Measurements from ENCODE around the gene TULP1. TPM values are rescaled to one million over a fixed set of nuclear protein-coding genes. Genes with fewer than 3 reads are reported as not detected.

TULP1 gene
- total RNA-seq, 2 experiments from 2014 or later: not detected

- H3K4me3 Mint-ChIP-seq: peak overlapping the region; percentile 89
- H3K9me3 Mint-ChIP-seq: no peaks in the 10 kb centered on the region
- intact Hi-C loops (cut with DNase I, micrococcal nuclease): loop anchor here (5.0 kb wide), 3 partner anchors 36 to 284 kb away; partner anchors contain the start of gene ARMC12 (in 1 of the 2)
- H3K27ac Mint-ChIP-seq: peak overlapping the region; percentile 71
- no peaks in the 10 kb centered on the region for H3K9me3 ChIP-seq (ENCODE audit: control insufficient read depth in 1 of 2, insufficient read depth in 1 of 2, low read length in 2 of 2)
- no peaks in the 10 kb centered on the region for H3K27me3 ChIP-seq (ENCODE audit: control insufficient read depth in 1 of 2, insufficient read depth in 2 of 2, low read length in 2 of 2)
- ATAC-seq (ENCODE audit: poor library complexity) (no peak), DNase-seq (no peak)
- CTCF ChIA-PET: interaction anchor here (0.6 to 6.8 kb wide), 3 partner anchors 110 to 187 kb away, joined by 4 to 73 read pairs (median 5); partner anchors contain the start of gene PPARD
- peaks cover 24% of the 10 kb centered on the region for H3K36me3 Mint-ChIP-seq (ENCODE audit: low read depth)
- peaks cover 43% of the 10 kb centered on the region for H3K4me1 Mint-ChIP-seq (ENCODE audit: low read depth)
- POLR2A ChIA-PET: interaction anchor here (0.6 to 2.9 kb wide), 9 partner anchors 12 to 156 kb away, joined by 3 to 32 read pairs (median 9); partner anchors contain the start of genes DEF6, PPARD and RPL10A
- H3K27me3 Mint-ChIP-seq: no peaks in the 10 kb centered on the region
- no peak overlapping the region for H3K27ac ChIP-seq (ENCODE audit: low read depth in 1 of 2, low read length in 2 of 2)
- peak overlapping the region; percentile 68 for H3K4me3 ChIP-seq (ENCODE audit: low read length)
- peaks cover 22% of the 10 kb centered on the region for H3K36me3 ChIP-seq (ENCODE audit: insufficient read depth, low read length)
- H3K4me1 ChIP-seq (ENCODE audit: insufficient read depth, low read length): peaks cover 34% of the 10 kb centered on the region
- TF ChIP-seq CTCF (IDR thresholded peaks at IDR 0.05): no peak
Observed at GRCh38 chr6:35453236-35453635, 59.5 kb downstream of the TULP1 start.

- H3K27me3 ChIP-seq (ENCODE audit: control insufficient read depth in 1 of 2, insufficient read depth in 2 of 2, low read length in 2 of 2): no peaks in the 10 kb centered on the region
- H3K36me3 Mint-ChIP-seq (ENCODE audit: low read depth): peaks cover 16% of the 10 kb centered on the region
- ATAC-seq (ENCODE audit: poor library complexity): peak; percentile 75
- H3K4me3 Mint-ChIP-seq: peak within 1 kb of the TSS; percentile 89
- POLR2A ChIA-PET: interaction anchor here (0.6 to 2.9 kb wide), 14 partner anchors 13 to 172 kb away, joined by 3 to 32 read pairs (median 4); partner anchors contain the start of genes DEF6, PPARD, RPL10A and TEAD3
- peaks cover 43% of the 10 kb centered on the region for H3K4me1 Mint-ChIP-seq (ENCODE audit: low read depth)
- H3K36me3 ChIP-seq (ENCODE audit: insufficient read depth, low read length): peaks cover 14% of the 10 kb centered on the region
- H3K9me3 ChIP-seq (ENCODE audit: control insufficient read depth in 1 of 2, insufficient read depth in 1 of 2, low read length in 2 of 2): no peaks in the 10 kb centered on the region
- peaks cover 34% of the 10 kb centered on the region for H3K4me1 ChIP-seq (ENCODE audit: insufficient read depth, low read length)
- H3K9me3 Mint-ChIP-seq: no peaks in the 10 kb centered on the region
- peak within 1 kb of the TSS; percentile 77 for H3K27ac Mint-ChIP-seq
- peak; percentile 67 to 95 (median 84) for DNase-seq
- CTCF ChIA-PET: interaction anchor here (1.7 to 6.8 kb wide), 4 partner anchors 16 to 156 kb away, joined by 4 to 75 read pairs (median 50); partner anchors contain the start of genes DEF6, PPARD and RPL10A
- no peaks in the 10 kb centered on the region for H3K27me3 Mint-ChIP-seq
- H3K27ac ChIP-seq (ENCODE audit: low read depth in 1 of 2, low read length in 2 of 2): peak within 1 kb of the TSS; percentile 27 to 55
- H3K4me3 ChIP-seq (ENCODE audit: low read length): peak within 1 kb of the TSS; percentile 68
- TF ChIP-seq CTCF (IDR thresholded peaks at IDR 0.05): no peak
- intact Hi-C loops (cut with DNase I, micrococcal nuclease): loop anchor here (5.0 kb wide), 3 partner anchors 35 to 285 kb away; partner anchors contain the start of gene ARMC12 (in 1 of the 2)
Observed at GRCh38 chr6:35452183-35453090, 60.3 kb downstream of the TULP1 start, which contains the start of gene FANCE. TSS of gene FANCE (plus strand) at chr6:35452338. CDS start at chr6:35452546, 208 bp downstream.

Measured in CD4-positive, alpha-beta T cell (primary cell).